Erythroblast (primary cell): ENCODE results near the gene KAZN.

Source experiments
- GATA1 ChIP-seq: IDR thresholded peaks from 2 replicates; pipeline ENCODE4 v1.6.1; 2011; ENCODE audit warnings: low read depth, mild to moderate bottlenecking, control low read depth, low read length, moderate library complexity
- POLR2A ChIP-seq: IDR thresholded peaks from 2 replicates; pipeline ENCODE4 v1.6.1; 2011; ENCODE audit warnings: mild to moderate bottlenecking, low read length

GRCh38 chr1:15036101-15036500, 437.6 kb downstream of the KAZN start:
- TF ChIP-seq POLR2A, result no peak
- no peak for TF ChIP-seq GATA1
